RWPE1 (cell line): ENCODE measurements around the gene KCNIP2.
A peak's percentile ranks its signal among the peaks of the same experiment; 100 is the strongest.

ENCODE experiments used
- CTCF ChIA-PET: fragments of 350-600 bp; sonication (Branson Sonifier 250); formaldehyde crosslinking; extraction: SDS; loops from one replicate; lab custom pipeline; 2021; lab: Yijun Ruan, JAX
- POLR2A ChIA-PET: fragments of 400-600 bp; formaldehyde crosslinking; extraction: SDS; loops from one replicate; lab custom pipeline; 2020; ENCODE audit warnings: antibody characterized with exemption; ENCODE audit not compliant: low non-redundant PET; lab: Yijun Ruan, JAX
- DNase-seq: peaks from one replicate; pipeline ENCODE4 v3.0.0; 2012; ENCODE audit warnings: low spot score
- H3K27ac ChIP-seq: fragments of 450-650 bp; 2 replicates; pipeline ENCODE4 v1.5.1; 2017
- CTCF ChIP-seq: fragments of 450-650 bp; conservative IDR thresholded peaks from 2 replicates; pipeline ENCODE4 v1.5.1; 2017; ENCODE audit warnings: low read depth, mild to moderate bottlenecking

KCNIP2 gene

DNA sequence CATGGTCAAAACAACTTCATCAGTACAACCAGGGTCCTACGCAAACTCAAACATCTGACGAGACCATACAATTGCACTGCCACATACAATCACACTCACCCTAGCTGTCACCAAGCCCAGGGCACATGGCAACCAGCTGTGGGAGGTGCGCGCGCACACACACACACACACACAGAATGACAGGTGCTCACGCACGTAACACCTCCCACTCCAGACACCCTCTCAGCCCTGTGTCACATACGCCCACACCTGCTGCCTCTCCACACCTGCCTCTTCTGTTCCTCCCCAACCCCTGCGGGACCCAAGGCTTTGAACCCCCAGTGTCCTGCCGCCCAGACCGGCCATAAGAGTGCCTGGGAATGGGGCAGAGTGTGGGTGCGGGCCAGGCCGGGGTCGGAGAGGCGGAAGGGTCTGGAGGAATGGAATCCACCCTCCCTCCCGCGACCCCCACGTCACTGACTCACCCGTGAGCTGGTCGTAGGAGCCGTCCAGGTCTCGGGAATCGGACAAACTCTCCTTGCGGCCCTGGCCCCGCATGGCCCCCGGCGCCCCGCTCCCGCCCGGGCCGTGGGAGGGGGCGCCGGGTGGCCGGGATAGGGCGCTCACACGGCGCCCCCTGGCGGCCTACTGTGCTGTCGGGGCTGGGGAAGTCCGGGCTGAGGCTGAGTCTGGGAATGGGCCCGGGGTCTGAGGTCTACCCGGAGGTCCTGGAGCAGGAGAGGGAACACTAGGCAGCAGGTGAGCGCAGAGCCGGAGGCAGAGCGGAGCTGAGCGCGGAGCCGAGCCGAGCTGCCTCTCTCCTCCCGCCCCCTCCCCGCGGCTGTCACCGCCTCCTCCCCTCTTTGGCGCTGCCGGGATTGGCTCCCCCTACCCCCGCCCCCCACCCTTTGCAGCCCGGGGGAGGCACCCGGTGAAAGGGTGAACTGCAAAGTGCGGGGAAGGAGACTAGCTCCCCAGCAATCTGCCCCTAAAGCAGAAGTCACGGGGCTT, at the start of gene KCNIP2:
KCNIP2 (minus strand) TSS at position 769 of the 990 bp plus-strand sequence; CDS start at position 537, 232 bp downstream.
- no peak for DNase-seq
- CTCF ChIA-PET: interaction anchor here (0.6 to 0.7 kb wide), 4 partner anchors 12 to 366 kb away, joined by 3 to 6 read pairs (median 4); no protein-coding TSS in a partner anchor
- TF ChIP-seq CTCF: no peak
- no peak within 1 kb of the TSS for H3K27ac ChIP-seq
- POLR2A ChIA-PET: no interaction called here

DNA sequence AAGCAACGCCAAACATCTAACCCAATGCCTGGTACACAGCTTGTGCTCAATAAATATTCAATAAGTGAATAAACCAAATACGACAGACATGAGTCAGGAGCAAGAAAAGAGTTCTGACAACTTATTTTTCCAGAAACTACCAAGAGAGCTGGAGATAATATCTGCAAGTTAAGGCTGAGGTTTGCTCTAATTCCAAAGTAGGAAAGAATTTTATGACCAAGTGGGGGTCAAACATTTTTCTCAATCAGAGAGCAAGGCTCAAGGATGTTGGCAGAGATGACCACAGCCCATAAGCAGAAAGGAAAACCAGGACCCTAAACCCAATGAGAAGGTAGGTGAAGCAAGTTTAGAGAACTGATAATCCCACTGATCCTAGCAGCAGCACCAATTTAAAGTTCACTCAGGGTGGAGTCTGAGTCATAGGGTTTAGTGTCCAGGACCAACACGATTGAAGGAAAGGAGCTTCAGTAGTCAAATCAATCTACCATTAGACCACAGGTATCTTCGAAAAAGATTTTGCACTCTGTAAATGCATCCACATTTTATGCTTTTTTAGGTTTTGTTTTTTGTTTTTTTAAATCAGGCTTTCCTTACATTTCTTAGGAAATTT, 49.3 kb upstream of the KCNIP2 start:
- no peak for TF ChIP-seq CTCF
- no peak overlapping the region for H3K27ac ChIP-seq
- CTCF ChIA-PET: interaction anchor here (0.7 kb wide), 1 partner anchor 9 kb away, joined by 6 read pairs; no protein-coding TSS in a partner anchor
- POLR2A ChIA-PET: no interaction called here
- DNase-seq: peak; percentile 49

- ChIA-PET CTCF (interaction anchor here (0.6 to 2.4 kb wide), 29 partner anchors 9 to 1029 kb away, joined by 3 to 20 read pairs (median 4); no protein-coding TSS in a partner anchor), POLR2A (no interaction called here)
- TF ChIP-seq CTCF: peak; percentile 62
- peak; percentile 72 for DNase-seq
- H3K27ac ChIP-seq: no peak overlapping the region
Observed at GRCh38 chr10:101889256-101890210, 45.9 kb upstream of the KCNIP2 start.

- DNase-seq: no peak
- no peak overlapping the region for H3K27ac ChIP-seq
- no peak for TF ChIP-seq CTCF
- POLR2A ChIA-PET: interaction anchor here (0.6 kb wide), 1 partner anchor 93 kb away, joined by 11 read pairs; no protein-coding TSS in a partner anchor
- CTCF ChIA-PET: interaction anchor here (0.6 to 2.4 kb wide), 5 partner anchors 8 to 1028 kb away, joined by 3 to 19 read pairs (median 4); no protein-coding TSS in a partner anchor
Observed at GRCh38 chr10:101888251-101888949, 44.8 kb upstream of the KCNIP2 start.

GRCh38 chr10:101887775-101888174, 44.2 kb upstream of the KCNIP2 start:
- ChIA-PET CTCF (interaction anchor here (0.6 to 1.1 kb wide), 3 partner anchors 108 to 506 kb away, joined by 3 to 4 read pairs (median 3); no protein-coding TSS in a partner anchor), POLR2A (interaction anchor here (0.6 kb wide), 1 partner anchor 94 kb away, joined by 11 read pairs; no protein-coding TSS in a partner anchor)
- TF ChIP-seq CTCF: no peak
- DNase-seq: no peak
- H3K27ac ChIP-seq: no peak overlapping the region
